ENCODE results near the gene MEAK7. TPM values are rescaled to one million over a fixed set of nuclear protein-coding genes. Genes with fewer than 3 reads are reported as not detected.
A peak's percentile ranks its signal among the peaks of the same experiment; 100 is the strongest.

MEAK7 gene
- total RNA-seq, 1 experiment from 2014 or later: 21.5 TPM

- H3K79me2 ChIP-seq (ENCODE audit: insufficient read depth, low read length): no peaks in the 10 kb centered on the region
- no peak overlapping the region for H2BK20ac ChIP-seq (ENCODE audit: low read depth, low read length, poor library complexity, severe bottlenecking)
- H3K18ac ChIP-seq (ENCODE audit: insufficient read length, low read depth, low read length): peak overlapping the region; percentile 8
- no peak overlapping the region; the same call in 1 of the 2 replicates for H3K14ac ChIP-seq (ENCODE audit: insufficient read depth, low read length)
- H4K91ac ChIP-seq (ENCODE audit: insufficient read length, low read depth, low read length): no peak overlapping the region
- no peaks in the 10 kb centered on the region for H3K23me2 ChIP-seq (ENCODE audit: insufficient read length, low read depth, low read length, poor library complexity, severe bottlenecking)
- H3K4me1 Mint-ChIP-seq: peaks cover 38 to 46% of the 10 kb centered on the region in 2 experiments
- H3K27ac ChIP-seq (ENCODE audit: insufficient read length, low read depth, low read length): peak overlapping the region; percentile 19
- peaks cover 3 to 17% (median 13%) of the 10 kb centered on the region in 3 experiments for H3K36me3 Mint-ChIP-seq (ENCODE audit: insufficient read depth in 1 of 3, low read depth in 3 of 3)
- peaks cover 7% of the 10 kb centered on the region for H3K27me3 Mint-ChIP-seq (ENCODE audit: low read depth)
- H3K27me3 ChIP-seq (ENCODE audit: insufficient read depth, low read length): no peaks in the 10 kb centered on the region
- H3K27ac Mint-ChIP-seq: peak overlapping the region; percentile 34 to 90 (median 89); a peak in 5 of 7 replicates
- H3K79me1 ChIP-seq (ENCODE audit: insufficient read depth, low read depth, low read length, poor library complexity, severe bottlenecking): no peaks in the 10 kb centered on the region
- H2BK12ac ChIP-seq (ENCODE audit: insufficient read length, low read depth, low read length): no peak overlapping the region
- H2AFZ ChIP-seq (ENCODE audit: low read length): no peak overlapping the region
- no peak overlapping the region for H4K8ac ChIP-seq (replicated peaks; ENCODE audit: insufficient read length, low read depth, low read length)
- DNase-seq: peak; percentile 77
- no peak overlapping the region for H3K4me2 ChIP-seq (ENCODE audit: insufficient read depth, insufficient read length, low read length)
- H3T11ph ChIP-seq (ENCODE audit: low read length): no peak overlapping the region
- no peaks in the 10 kb centered on the region for H3K9me3 ChIP-seq (ENCODE audit: control insufficient read depth, low read depth, low read length)
- no peak overlapping the region for H3K56ac ChIP-seq (ENCODE audit: insufficient read length, low read depth, low read length)
- no peak overlapping the region for H4K5ac ChIP-seq (ENCODE audit: insufficient read length, low read depth, low read length)
- H2BK120ac ChIP-seq (ENCODE audit: low read depth, low read length, poor library complexity, severe bottlenecking): no peak overlapping the region
- H3K4me1 ChIP-seq (ENCODE audit: insufficient read depth, low read length): peaks cover 17% of the 10 kb centered on the region
- H3K9me3 Mint-ChIP-seq: peaks cover 10 to 15% of the 10 kb centered on the region in 2 experiments; a peak in 3 of 5 replicates
- no peak overlapping the region for H3K23ac ChIP-seq (ENCODE audit: insufficient read length, low read depth, low read length)
- no peak overlapping the region for H2BK15ac ChIP-seq (ENCODE audit: low read depth, low read length)
- H3K9ac ChIP-seq (ENCODE audit: extremely low read depth, insufficient read length, low read length): no peak overlapping the region
- H4K20me1 ChIP-seq (ENCODE audit: control insufficient read depth, insufficient read depth, insufficient read length): no peaks in the 10 kb centered on the region
- no peak overlapping the region for H2BK5ac ChIP-seq (ENCODE audit: insufficient read length, low read length)
- H3K4me3 Mint-ChIP-seq: no peak overlapping the region
- H2AK5ac ChIP-seq (ENCODE audit: insufficient read length, low read length): no peak overlapping the region
- no CpG with 5 or more reads among the region's 10 CpGs for WGBS (ENCODE audit: extremely low coverage, insufficient read length, low lambda C conversion rate)
- TF ChIP-seq, protein P1, sequence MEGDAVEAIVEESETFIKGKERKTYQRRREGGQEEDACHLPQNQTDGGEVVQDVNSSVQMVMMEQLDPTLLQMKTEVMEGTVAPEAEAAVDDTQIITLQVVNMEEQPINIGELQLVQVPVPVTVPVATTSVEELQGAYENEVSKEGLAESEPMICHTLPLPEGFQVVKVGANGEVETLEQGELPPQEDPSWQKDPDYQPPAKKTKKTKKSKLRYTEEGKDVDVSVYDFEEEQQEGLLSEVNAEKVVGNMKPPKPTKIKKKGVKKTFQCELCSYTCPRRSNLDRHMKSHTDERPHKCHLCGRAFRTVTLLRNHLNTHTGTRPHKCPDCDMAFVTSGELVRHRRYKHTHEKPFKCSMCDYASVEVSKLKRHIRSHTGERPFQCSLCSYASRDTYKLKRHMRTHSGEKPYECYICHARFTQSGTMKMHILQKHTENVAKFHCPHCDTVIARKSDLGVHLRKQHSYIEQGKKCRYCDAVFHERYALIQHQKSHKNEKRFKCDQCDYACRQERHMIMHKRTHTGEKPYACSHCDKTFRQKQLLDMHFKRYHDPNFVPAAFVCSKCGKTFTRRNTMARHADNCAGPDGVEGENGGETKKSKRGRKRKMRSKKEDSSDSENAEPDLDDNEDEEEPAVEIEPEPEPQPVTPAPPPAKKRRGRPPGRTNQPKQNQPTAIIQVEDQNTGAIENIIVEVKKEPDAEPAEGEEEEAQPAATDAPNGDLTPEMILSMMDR (conservative IDR thresholded peaks at IDR 0.05): no peak
- H3K4ac ChIP-seq (ENCODE audit: low read depth, low read length): no peak overlapping the region
These were observed 27.8 kb upstream of the MEAK7 start for GRCh38 chr16:84532291-84532724.
